Ecto neural progenitor cell (in vitro differentiated cells): Measurements from ENCODE around the gene PCSK7.
"Not testable (repeated sequence)": the region's sequence is repeated elsewhere in the genome, so short reads cannot be mapped to it uniquely, and the experiment has no call there.

Source experiments
- DNase-seq: peaks from one replicate; pipeline ENCODE4 v3.0.0-alpha.2; 2018; ENCODE audit warnings: low spot score

PCSK7 gene

GRCh38 chr11:117217141-117218084, 14.5 kb downstream of the PCSK7 start:
- no peak for DNase-seq

GRCh38 chr11:117214404-117215110, 17.3 kb downstream of the PCSK7 start:
- no peak for DNase-seq

- DNase-seq, result no peak
Measured at GRCh38 chr11:117212697-117213355, 19.0 kb downstream of the PCSK7 start.

GRCh38 chr11:117210620-117211019, 21.3 kb downstream of the PCSK7 start:
- DNase-seq, result no peak

GRCh38 chr11:117209351-117210125, 22.3 kb downstream of the PCSK7 start:
- DNase-seq, result not testable (repeated sequence)

GRCh38 chr11:117208710-117209109, 23.2 kb downstream of the PCSK7 start:
- DNase-seq, result not testable (repeated sequence)

GRCh38 chr11:117207481-117207880, 24.4 kb downstream of the PCSK7 start:
- DNase-seq, result not testable (repeated sequence)

GRCh38 chr11:117206859-117207258, 25.0 kb downstream of the PCSK7 start:
- DNase-seq, result not testable (repeated sequence)

GRCh38 chr11:117206111-117206510, 25.8 kb downstream of the PCSK7 start:
- DNase-seq, result not testable (repeated sequence)

GRCh38 chr11:117205211-117205818, 26.6 kb downstream of the PCSK7 start:
- DNase-seq, result no peak

GRCh38 chr11:117204283-117205080, 27.4 kb downstream of the PCSK7 start:
- no peak for DNase-seq

- no peak for DNase-seq
Measured at GRCh38 chr11:117203069-117203407, 28.8 kb downstream of the PCSK7 start.

GRCh38 chr11:117202386-117203068, 29.3 kb downstream of the PCSK7 start:
- no peak for DNase-seq

GRCh38 chr11:117201658-117202305, 30.1 kb downstream of the PCSK7 start:
- no peak for DNase-seq

GRCh38 chr11:117200813-117201657, 30.8 kb downstream of the PCSK7 start:
- no peak for DNase-seq

- DNase-seq, result no peak
Measured at GRCh38 chr11:117199916-117200812, 31.7 kb downstream of the PCSK7 start.
